Activated CD4-positive, CD25-positive, alpha-beta regulatory T cell (primary cell): Measurements from ENCODE around the gene OTOGL.

ENCODE experiments used
- DNase-seq, 4 experiments: peaks; one replicate each; lab custom pipeline; 2025; lab: John Stamatoyannopoulos, UW

Gene OTOGL, protein sequence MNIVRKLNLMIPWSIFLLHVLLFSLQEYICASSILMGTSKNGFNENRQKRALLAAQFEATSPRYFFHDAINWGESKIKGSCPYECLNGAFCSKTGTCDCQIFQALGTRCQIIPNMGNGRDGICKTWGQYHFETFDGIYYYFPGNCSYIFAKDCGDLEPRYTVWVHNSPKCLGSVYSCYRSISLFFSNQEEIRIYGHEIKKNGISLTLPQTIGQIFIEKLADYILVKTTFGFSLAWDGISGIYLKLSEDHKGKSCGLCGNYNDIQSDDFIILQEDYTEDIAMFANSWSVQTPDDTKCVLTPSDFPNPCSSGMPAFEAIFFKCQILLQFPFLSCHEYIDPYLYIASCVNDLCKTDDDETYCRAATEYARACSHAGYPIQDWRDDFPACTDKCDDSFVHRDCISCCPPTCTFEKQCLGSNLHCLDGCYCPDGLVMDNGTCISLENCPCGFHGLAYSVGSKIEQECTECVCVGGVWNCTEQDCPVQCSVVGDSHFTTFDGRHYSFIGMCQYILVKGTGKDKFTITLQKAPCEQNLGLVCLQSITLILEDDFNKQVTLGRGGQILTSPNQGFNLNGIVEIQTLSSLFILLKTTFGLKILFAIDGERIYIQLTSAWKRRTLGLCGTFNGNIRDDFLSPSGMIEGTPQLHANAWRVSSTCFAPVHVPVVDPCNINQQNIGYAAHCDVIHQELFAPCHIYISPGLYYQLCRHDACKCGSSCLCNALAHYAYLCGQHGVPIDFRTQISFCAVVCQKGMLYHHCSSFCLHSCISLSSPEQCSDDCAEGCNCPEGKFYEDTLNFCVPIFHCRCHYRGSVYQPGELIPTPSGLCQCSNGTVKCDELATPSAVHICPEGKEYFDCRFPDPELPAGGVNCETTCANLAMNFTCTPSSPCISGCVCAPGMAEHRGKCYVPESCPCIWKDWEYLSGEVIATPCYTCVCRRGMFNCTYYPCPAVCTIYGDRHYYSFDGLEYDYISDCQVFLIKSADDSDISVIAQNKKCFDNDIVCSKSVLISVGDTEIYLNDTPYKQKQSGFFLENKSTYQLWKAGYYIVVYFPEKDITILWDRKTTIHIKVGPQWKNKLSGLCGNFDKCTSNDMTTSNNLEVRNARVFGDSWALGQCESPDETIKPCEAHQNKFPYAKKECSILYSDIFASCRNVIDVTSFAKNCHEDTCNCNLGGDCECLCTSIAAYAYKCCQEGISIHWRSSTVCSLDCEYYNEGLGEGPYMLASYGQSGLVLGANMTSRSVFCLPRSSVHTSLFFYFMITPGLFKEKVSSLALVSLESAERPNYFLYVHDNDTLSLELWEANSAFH (N-terminal part only)

DNA sequence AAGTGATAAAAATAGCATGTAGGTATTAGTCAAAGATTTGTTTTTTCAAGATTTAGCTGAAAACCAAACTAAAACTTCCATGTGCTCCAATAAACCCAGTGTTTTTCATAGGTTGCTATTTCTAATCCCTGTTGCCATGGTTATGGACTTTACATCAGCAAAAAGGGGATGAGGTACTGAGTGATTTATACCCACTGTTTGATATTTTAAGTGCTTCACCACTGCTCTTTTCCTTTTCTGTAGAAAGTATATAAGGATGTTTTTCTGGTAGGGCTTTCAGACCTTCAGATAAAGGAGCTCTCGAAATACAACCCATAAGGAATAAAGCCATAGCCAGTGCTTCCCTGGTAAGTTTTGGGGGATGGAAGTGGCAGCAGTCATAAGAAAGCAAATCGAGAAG lies at the start of gene OTOGL:
Gene OTOGL, plus strand, starts transcription at position 279 of the 400 bp plus-strand sequence. CDS start 109,895 bp downstream, outside the sequence.
- no peak for DNase-seq

DNA sequence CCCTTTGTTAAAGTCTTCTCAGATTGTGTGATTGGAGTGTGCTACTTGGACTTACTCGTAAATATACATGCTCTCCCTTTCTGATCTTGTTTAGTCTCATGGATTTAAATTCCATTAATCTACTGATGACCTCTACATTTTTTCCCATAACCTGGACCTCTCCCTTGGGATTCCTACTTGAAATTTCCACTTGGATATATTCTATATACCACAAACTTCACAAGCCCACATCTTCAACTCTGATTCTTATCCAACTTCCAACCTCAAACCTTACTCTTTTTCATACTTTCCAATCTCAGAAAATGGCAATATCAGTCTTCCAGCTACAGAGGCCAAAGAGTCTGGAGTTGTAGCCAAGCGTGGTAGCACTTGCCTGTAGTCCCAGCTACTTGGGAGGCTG lies 49.1 kb upstream of the OTOGL start:
- no peak for DNase-seq

DNA sequence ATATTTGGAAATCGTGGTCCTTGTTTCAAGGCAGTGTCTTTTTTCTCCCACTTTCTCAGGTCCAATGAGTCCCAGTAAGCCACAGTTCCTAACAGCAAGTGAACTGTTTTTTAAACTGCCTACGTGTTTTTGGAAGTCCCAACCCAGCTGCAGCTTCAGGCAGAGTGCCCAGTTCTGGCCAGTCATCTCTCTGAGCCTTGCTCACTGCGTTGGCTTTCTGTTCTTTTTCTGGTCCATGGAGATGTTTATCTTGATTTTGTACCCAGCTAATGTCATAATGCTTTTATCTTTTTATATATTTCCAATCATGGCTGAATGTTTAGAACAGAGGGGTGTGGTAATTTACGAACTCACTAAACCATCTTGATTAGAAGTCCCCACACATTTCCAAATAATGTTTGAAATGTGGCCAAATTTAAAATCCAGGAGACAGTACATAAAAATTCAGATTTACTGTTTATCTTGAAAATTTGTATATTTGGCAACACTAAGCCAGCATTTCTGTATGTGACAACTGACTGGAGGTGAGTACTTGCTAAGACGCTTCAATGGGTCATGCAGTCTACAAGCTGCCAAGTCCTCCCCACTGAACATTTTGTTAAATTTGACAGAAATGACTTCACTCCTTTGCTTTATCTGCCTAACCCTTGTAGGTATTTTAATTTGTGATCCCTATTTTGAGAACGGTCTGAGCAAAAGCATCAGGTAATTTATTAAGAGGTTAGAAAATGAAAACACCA lies 46.1 kb upstream of the OTOGL start:
- no peak for DNase-seq

DNA sequence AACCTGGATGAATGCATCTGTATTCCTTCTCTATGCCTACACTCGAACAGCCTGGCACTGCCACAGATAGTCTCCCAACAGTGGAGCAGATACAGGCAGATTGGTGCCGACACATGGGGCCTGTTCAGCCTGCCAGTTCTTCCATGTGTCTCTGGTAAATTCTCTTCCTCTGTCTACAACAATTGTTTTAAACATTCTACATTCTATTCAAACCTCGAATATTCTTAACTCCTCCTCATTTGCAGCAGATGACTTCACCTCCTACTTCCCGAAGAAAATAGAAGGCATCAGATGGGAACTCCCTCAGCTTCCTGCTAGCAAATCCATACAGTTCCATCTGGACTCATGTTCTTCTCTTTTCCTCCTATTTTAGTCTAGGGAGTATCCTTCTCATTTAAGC lies 43.1 kb upstream of the OTOGL start:
- DNase-seq, result no peak

DNA sequence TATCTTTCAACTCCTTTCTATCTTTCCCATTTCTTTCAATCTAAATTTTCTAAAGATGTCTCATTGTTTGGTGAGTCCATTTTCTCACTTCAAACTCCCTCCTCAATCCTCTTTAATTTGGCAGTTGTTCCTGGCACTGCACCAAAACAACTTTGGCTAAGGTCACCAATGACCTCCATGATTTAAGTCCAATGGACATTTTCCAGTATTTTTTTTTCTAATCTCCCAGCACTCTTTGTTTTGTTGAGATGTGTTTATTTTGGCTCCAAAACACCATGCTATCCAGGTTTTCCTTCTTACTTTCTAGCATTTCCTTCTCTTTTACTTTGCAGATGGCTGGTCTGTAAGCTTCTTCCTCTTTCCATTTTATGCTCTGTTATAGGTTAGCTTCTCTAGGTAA lies 42.5 kb upstream of the OTOGL start:
- no peak for DNase-seq

DNA sequence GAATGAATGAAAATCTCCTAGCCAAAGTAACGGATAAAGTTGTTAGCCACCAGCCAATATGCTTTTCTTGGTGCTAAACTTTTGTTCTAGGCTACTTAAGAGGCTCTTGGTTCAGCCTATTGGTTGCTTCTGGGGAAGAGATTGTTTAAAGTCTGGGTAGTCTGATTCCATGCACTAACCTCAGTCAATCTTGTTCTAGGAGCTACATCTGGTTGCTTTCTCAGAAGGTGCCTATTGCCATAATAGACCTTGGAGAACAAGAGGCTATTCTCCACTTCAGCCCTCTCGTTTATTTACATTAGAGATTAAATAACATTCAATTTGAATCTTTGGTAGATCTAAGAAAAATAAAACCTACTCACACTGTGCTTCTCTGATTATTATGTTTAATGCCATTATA lies 40.8 kb upstream of the OTOGL start:
- DNase-seq, result no peak

DNA sequence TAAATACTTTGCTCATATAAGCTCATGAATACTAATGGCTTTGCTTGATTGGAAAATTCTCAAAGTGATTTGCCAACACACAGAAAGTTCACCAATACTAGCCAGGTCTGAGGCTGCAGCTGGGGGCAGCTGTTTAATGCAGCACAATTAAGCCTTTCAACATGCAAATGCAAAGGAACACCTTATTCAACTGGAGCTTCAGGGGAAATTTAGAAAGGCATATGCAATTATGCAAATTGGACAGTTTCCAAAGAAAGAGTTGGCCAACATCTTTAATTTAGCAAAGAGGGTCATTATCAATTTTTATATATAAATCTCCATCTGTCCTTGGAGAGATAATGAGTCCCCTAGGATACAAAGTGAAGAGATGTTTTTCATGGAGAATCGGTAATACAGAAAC lies 40.2 kb upstream of the OTOGL start:
- no peak for DNase-seq

DNA sequence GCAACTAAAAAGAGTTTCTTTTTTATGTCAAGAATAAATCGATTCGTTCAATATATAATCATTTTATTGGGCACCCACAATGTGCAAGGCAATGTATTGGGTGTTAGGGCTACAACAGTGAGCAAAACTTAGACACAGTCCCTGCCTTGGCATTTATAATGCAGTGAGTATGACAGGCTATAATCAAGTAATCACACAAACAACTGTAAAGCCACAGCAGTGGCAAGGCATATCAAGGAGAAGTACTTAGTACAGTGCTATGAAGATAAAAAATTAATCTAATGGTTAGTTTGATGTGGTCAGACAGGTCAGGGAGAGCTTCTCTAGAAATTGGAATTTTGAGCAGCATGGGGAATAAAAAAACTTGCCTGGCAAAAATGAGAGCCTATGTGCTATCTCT lies 39.5 kb upstream of the OTOGL start:
- no peak for DNase-seq

DNA sequence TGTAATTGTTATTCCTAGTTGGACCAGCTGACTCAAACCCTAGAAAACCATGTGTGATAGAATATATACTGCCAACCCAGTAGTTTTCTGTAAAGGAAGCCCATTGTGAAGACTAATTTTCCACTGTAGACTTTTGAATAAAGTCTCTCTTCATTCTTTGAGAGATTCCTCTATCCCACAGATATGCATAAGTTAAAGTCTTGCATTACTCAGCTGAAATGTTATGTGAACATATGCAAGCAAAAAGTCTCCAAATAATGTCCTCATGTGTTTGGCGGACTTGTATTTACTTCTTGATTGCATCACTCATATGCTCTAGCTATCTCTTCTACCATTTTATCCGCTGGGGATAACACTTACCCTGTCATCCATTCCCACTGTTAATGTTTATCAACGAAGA lies 35.1 kb upstream of the OTOGL start:
- DNase-seq, result no peak

DNA sequence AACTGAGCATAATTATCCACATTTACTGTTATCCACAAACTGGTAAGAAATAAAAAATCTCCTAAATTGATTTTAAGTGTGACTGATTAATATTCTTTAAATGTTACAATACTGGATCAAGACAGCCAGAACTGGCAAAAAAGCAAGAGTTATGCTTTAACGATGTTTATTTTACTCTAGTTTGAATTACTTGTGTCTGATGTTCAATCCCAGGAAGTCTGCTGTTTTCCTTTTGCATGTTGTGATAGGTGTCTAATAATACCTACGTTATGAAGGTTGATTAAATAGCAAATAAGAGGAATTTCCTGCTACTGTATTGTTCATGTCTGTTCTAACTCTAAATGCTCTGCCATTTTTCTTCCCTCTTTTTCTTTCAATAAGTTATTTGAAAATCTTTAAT lies 34.4 kb upstream of the OTOGL start:
- no peak for DNase-seq

DNA sequence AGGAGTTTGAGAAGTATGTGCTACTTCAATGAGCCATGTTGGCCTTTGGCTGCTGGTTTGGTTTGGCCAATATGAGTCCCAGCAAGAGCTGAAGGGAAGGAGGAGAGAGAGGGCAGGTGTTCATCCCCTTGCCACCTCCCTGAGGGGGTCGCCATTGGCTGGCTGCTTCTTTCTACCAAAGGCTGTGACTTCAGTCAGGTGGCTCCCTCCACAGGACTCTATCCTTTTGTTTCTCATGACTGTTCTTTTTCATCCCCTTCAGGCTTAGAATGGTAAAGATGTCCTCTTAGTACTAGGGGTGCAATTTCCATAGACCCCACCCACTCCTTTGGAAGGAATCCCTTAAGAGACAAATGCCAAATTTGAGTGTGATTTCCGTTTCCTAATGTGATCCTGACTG lies 31.2 kb upstream of the OTOGL start:
- DNase-seq, result no peak

DNA sequence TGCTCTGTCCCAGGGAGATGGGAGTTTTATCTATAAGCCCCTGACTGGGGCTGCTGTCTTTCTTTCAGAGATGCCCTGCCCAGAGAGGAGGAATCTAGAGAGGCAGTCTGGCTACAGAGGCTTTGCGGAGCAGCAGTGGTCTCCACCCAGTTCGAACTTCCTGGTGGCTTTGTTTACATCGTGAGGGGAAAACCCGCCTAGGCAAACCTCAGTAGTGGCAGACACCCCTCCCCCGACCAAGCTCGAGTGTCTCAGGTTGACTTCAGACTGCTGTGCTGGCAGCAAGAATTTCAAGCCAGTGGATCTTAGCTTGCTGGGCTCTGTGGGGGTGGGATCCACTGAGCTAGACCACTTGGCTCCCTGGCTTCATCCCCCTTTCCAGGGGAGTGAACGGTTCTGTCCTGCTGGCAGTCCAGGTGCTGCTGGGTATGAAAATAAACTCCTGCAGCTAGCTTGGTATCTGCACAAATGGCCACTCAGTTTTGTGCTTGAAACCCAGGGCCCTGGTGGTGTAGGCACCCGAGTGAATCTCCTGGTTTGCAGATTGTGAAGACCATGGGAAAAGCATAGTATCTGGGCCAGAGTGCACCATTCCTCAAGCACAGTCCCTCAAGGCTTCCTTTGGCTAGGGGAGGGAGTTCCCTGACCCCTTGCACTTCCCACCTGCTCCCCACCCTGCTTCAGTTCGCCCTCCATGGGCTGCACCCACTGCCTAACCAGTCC lies 15.3 kb upstream of the OTOGL start:
- peak in 1 of 4 experiments; percentile 2 for DNase-seq

DNA sequence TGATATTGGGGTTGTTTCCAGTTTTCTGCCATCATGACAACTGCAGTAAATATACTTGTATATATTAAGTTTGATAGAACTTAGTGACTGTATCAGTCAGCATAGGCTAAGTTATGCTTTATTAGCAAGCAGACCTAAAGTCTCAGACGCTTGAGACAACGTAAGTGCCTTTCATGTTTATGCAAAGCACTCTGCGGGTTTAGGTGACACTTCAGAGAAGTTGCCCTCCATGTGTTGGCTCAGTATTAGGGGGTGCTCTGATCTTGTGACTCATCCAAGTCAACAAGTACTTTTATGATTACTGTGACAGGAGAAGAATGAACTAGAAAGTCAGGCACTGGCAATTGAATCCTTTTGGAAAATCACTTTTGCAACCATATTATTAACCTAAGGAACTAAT lies 13.3 kb upstream of the OTOGL start:
- no peak for DNase-seq

DNA sequence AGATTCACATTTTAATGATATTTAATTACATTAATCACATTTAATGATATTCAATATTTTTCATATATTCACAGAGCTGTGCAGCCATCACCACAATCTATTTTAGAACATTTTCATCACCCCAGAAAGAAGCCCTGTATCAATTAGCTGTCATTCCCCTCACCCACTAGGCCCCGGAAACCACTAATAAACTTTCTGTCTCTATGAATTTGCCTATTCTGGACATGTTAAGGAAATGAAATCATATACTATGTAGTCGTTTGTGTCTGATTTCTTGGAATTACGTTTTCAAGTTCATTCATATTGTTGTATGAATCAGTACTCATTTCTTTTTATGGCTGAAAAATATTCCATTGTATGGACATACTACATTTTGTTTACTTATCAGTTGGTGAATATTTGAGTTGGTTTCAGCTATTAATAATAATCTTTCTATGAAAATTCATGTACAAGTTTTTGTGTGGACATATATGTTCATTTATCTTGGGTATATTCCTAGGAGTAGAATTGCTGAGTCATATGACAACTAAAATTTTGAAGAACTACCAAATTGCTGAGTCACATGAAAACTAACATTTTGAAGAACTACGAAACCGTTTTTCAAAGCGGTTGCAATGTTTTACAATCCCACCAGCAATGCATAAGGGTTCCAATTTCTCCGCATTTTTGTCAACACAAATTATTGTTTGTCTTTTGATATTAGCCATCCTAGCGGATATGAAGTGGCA lies 11.7 kb upstream of the OTOGL start:
- no peak for DNase-seq

DNA sequence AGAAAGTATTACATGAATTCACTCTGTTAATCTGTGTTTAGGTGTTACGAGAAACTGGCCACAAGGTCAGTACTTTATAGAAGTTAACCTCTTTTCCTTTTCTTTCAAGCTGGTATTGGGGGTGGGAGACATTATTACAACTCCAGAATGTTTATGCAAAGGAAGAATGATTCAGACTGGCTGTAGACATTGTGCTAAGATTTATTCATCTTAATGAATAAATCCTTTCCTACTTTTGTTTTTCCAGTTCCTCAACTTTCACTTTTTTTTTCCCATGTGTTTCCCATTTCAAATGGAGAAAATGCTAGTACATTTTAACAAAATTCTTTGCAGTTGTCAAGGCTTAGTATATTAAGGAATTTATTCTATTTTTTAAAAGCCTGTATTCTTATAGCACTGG lies 1.3 kb downstream of the OTOGL start:
- DNase-seq, result no peak

DNA sequence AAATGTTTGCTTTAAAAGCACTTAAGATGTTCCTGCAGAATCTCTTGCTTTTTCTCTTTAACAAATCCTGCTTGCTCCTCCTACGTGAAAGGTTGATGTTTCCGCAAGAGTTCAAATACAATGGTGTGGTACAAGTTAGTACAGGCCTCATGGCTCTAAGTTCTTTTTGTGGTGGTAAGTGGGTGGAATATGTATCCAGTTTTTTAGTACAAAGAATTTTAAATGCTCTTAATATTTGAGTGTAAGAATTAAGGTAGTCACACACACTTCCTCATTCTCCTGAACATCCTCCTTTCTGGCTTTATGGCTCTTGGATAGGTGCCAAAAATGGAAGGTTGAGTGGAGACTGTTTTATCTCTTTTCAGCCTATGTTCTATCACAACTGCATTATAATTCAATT lies 1.8 kb downstream of the OTOGL start:
- DNase-seq, result no peak

DNA sequence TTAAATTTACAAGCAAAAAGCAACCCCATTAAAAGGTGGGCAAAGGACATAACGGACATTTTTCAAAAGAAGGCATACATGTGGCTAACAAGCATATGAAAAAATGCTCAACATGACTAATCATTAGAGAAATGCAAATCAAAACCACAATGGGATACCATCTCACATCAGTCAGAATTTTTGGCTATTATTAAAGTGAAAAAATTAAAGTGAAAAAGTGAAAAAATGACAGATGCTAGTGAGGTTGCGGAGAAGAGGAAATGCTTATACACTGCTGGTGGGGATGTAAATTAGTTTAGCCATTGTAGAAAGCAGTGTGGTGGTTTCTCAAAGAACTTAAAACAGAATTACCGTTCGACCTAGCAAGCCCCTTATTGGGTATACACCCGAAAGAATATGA lies 7.9 kb downstream of the OTOGL start:
- no peak for DNase-seq

DNA sequence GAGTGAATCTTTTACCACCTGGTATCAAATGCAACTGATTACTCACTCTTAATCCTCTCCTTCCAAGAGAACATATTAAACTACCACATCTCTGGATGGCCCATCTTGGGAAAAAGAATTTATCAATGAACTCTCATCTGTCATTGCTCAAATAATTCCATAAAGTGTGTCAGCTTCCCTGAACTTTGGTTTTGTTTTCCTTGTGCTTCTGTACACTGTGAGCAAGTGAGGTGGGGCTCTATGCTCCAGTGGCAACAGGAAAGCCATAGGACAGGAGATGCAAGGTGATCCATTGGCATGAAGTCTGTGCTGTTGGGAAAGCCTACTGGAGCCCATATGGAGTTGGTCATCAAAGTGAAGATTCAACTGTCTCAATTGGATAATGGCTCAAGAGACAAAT lies 17.4 kb downstream of the OTOGL start:
- DNase-seq, result no peak

DNA sequence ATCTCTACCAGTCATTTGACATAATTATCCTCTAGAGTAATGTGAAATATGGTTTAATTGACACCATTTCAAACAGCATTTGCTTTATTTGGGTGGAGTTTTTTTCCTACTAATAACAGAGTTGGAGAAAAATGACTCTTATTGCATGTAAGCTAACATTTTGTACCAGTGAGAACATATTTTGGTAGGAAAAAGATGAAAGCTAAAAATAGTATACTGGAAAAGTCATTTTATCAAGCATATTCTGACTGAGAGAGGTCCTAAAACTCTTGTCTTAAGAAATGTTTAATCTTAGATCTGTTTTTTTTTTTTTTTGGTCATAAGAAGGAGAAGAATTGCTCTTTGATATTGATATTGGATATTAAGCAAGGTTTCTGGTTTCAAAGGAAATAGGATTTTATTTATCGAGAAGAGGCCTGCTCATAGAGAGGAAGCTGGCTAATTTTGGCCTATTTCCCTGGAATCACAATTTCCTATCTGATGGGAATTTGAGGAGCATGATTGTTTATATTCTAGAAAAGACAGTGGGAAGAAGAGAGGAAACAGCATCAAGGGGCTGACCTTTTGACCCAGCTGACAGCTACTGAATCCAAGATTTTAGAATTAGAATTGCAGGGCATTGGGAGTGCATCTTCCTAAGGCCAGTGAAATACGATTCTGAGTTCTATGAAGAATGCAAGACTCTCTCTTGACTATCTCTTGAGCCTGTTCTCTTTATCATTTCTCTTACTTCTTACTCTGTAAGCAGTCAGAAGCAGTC lies 19.4 kb downstream of the OTOGL start:
- no peak for DNase-seq

DNA sequence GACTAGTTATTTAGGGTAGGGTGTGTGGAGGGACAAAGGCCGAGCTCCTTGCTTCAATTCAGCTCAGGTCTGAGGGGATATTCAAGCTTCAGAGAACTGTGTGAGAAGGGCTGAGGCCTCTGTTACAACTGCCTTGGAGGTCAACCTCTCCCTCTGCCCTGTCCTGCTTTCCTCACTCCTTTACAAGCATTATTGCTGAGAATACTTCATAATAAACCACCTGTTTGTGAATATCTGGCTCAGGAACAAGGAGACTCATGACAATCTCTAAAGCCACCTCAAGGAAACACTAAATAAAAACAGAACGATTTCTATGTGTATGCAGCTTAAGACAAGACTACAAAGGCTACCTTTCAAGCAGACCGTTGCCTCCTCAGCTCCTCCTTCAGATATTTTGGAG lies 21.7 kb downstream of the OTOGL start:
- no peak for DNase-seq
